PC-9 (cell line): ENCODE data around the gene RASAL3.

Experiments
- EZH2 ChIP-seq: fragments of 200-600 bp; sonication (generic); IDR thresholded peaks from 2 replicates; pipeline ENCODE4 v1.8.0; 2017; ENCODE audit warnings: antibody characterized with exemption, low read depth
- TF ChIP-seq, protein P1 (sequence below): fragments of 200-600 bp; sonication (generic); conservative IDR thresholded peaks from 2 replicates; pipeline ENCODE4 v1.6.1; 2017; ENCODE audit warnings: mixed run types, antibody characterized with exemption, mild to moderate bottlenecking, moderate library complexity

DNA sequence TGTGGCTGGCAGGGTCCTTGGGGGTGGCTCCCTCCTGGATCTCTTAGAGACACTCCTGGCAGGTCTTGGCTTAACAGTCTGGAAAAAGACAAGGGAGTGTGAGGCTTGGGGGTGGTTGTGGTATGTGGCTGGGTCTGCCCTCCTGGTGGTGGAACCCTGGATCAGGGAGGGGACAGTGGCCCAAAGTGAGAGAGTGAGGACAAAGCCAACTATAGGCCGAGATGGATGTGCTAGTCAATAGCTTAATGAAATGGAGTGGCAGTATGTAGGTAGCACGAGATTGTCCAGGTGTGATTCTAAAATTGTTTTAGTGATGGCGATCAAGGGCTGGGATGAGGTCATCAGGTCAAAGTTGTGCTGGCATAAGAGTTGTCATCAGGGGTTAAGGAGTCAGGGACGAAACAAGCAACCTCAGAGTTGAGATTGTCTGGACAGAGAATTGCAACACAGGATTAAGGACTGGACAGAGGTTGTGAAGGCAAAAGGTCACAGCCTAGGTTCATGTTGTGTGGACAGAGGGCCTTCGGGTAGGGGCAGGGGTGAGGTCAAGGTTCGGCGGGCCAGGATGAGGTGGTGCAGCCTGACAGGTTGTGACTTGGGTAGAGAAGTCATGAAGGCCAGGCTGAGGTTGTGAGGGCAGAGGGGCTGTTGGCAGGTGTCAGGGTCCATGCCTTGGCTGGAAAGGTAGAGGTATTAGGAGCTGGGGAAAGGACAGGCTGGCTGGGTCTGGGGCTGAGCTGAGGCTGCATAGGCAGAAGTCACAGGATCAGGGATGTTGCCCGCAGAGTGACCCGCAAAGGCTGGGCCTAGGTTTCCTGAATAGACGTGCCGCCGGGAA lies 4.5 kb upstream of the RASAL3 start:
- TF ChIP-seq, protein P1, sequence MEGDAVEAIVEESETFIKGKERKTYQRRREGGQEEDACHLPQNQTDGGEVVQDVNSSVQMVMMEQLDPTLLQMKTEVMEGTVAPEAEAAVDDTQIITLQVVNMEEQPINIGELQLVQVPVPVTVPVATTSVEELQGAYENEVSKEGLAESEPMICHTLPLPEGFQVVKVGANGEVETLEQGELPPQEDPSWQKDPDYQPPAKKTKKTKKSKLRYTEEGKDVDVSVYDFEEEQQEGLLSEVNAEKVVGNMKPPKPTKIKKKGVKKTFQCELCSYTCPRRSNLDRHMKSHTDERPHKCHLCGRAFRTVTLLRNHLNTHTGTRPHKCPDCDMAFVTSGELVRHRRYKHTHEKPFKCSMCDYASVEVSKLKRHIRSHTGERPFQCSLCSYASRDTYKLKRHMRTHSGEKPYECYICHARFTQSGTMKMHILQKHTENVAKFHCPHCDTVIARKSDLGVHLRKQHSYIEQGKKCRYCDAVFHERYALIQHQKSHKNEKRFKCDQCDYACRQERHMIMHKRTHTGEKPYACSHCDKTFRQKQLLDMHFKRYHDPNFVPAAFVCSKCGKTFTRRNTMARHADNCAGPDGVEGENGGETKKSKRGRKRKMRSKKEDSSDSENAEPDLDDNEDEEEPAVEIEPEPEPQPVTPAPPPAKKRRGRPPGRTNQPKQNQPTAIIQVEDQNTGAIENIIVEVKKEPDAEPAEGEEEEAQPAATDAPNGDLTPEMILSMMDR: no peak
- TF ChIP-seq EZH2: no peak
